ENCODE data around the gene TTC21A.

TTC21A gene

GRCh38 chr3:39099738-39100499, 7.6 kb upstream of the TTC21A start:
- FAIRE-seq: no peak

- no peak for FAIRE-seq
Measured at GRCh38 chr3:39100500-39100886, 7.0 kb upstream of the TTC21A start.

GRCh38 chr3:39101022-39101689, 6.3 kb upstream of the TTC21A start:
- FAIRE-seq: no peak

GRCh38 chr3:39102504-39103323, 4.8 kb upstream of the TTC21A start:
- FAIRE-seq: no peak

- no peak for FAIRE-seq
Measured at GRCh38 chr3:39103324-39103693, 4.2 kb upstream of the TTC21A start.

GRCh38 chr3:39103791-39104552, 3.5 kb upstream of the TTC21A start:
- FAIRE-seq: no peak

GRCh38 chr3:39104961-39105686, 2.4 kb upstream of the TTC21A start:
- FAIRE-seq: no peak

GRCh38 chr3:39105687-39106063, 1.8 kb upstream of the TTC21A start:
- no peak for FAIRE-seq

GRCh38 chr3:39106281-39106811, 1.1 kb upstream of the TTC21A start:
- FAIRE-seq: no peak

GRCh38 chr3:39106851-39107387, 561 bp upstream of the TTC21A start:
- no peak for FAIRE-seq

- no peak for FAIRE-seq
Measured at GRCh38 chr3:39108200-39108710, 775 bp downstream of the TTC21A start.

- no peak for FAIRE-seq
Measured at GRCh38 chr3:39109086-39109485, 1.6 kb downstream of the TTC21A start.

- no peak for FAIRE-seq
Measured at GRCh38 chr3:39110041-39110639, 2.7 kb downstream of the TTC21A start.

- FAIRE-seq: no peak
Measured at GRCh38 chr3:39112113-39112512, 4.6 kb downstream of the TTC21A start.

- FAIRE-seq: no peak
Measured at GRCh38 chr3:39112535-39112934, 5.1 kb downstream of the TTC21A start.

GRCh38 chr3:39113291-39113690, 5.8 kb downstream of the TTC21A start:
- no peak for FAIRE-seq

GRCh38 chr3:39114456-39114855, 7.0 kb downstream of the TTC21A start:
- no peak for FAIRE-seq

GRCh38 chr3:39115870-39116269, 8.4 kb downstream of the TTC21A start:
- FAIRE-seq: no peak

- FAIRE-seq: no peak
Measured at GRCh38 chr3:39118079-39118478, 10.6 kb downstream of the TTC21A start.

- no peak for FAIRE-seq
Measured at GRCh38 chr3:39118931-39119660, 11.6 kb downstream of the TTC21A start.
